Type B pancreatic cell (in vitro differentiated cells): ENCODE data around the gene GLO1. TPM values are rescaled to one million over a fixed set of nuclear protein-coding genes. Genes with fewer than 3 reads are reported as not detected.

Experiments
- DNase-seq: peaks from one replicate; pipeline ENCODE4 v3.0.0; 2021; ENCODE audit warnings: mixed read lengths; ENCODE audit not compliant: unreplicated experiment; ENCODE audit errors: extremely low spot score
- H3K27ac Mint-ChIP-seq: 2 replicates; pipeline ENCODE4 v1.8.0; 2021; ENCODE audit warnings: mild to moderate bottlenecking, mixed read lengths
- H3K27me3 Mint-ChIP-seq: 2 replicates; pipeline ENCODE4 v1.8.0; 2021; ENCODE audit warnings: mixed read lengths
- H3K36me3 Mint-ChIP-seq: 2 replicates; pipeline ENCODE4 v1.8.0; 2021; ENCODE audit warnings: mixed read lengths
- H3K4me1 Mint-ChIP-seq: one replicate; pipeline ENCODE4 v1.8.0; 2021; ENCODE audit warnings: mixed read lengths; ENCODE audit not compliant: unreplicated experiment
- H3K4me3 Mint-ChIP-seq: 2 replicates; pipeline ENCODE4 v1.8.0; 2021; ENCODE audit warnings: mild to moderate bottlenecking, mixed read lengths
- H3K9me3 Mint-ChIP-seq: 2 replicates; pipeline ENCODE4 v1.8.0; 2021; ENCODE audit warnings: mixed read lengths
- CTCF ChIP-seq: fragments of 200-600 bp; sonication (generic); conservative IDR thresholded peaks from 2 replicates; pipeline ENCODE4 v1.5.0; 2021; ENCODE audit warnings: antibody characterized with exemption, mild to moderate bottlenecking
- total RNA-seq: library from RNA; stranded (reverse); gene quantifications from 2 replicates; pipeline ENCODE4 v1.2.1, GENCODE V29; 2021; ENCODE audit warnings: low replicate concordance

GLO1 gene
- total RNA-seq, 1 donor from 2014 or later: 98.4 TPM

GRCh38 chr6:38736951-38737350, 34.0 kb upstream of the GLO1 start:
- Mint-ChIP-seq H3K4me1 (no peaks in the 10 kb centered on the region), H3K36me3 (peaks cover 3% of the 10 kb centered on the region)
- DNase-seq: no peak

GRCh38 chr6:38730140-38730862, 27.4 kb upstream of the GLO1 start:
- Mint-ChIP-seq H3K4me3 (no peak overlapping the region), H3K27ac (no peak overlapping the region)

More at GRCh38 chr6:38736951-38737350, 34.0 kb upstream of the GLO1 start:
- H3K4me3 Mint-ChIP-seq: no peak overlapping the region
- H3K9me3 Mint-ChIP-seq: no peaks in the 10 kb centered on the region
- TF ChIP-seq CTCF: no peak
- H3K27ac Mint-ChIP-seq: no peak overlapping the region
- H3K27me3 Mint-ChIP-seq: peaks cover 9% of the 10 kb centered on the region

GRCh38 chr6:38728203-38728602, 25.3 kb upstream of the GLO1 start:
- H3K27me3 Mint-ChIP-seq: peaks cover under 1% of the 10 kb centered on the region
- H3K27ac Mint-ChIP-seq: no peak overlapping the region
- no peaks in the 10 kb centered on the region for H3K4me1 Mint-ChIP-seq
- DNase-seq: no peak
- no peaks in the 10 kb centered on the region for H3K36me3 Mint-ChIP-seq
- no peak overlapping the region for H3K4me3 Mint-ChIP-seq
- TF ChIP-seq CTCF: no peak
- H3K9me3 Mint-ChIP-seq: no peaks in the 10 kb centered on the region

More at GRCh38 chr6:38730140-38730862, 27.4 kb upstream of the GLO1 start:
- H3K4me1 Mint-ChIP-seq: no peaks in the 10 kb centered on the region
- H3K9me3 Mint-ChIP-seq: no peaks in the 10 kb centered on the region
- peaks cover 3% of the 10 kb centered on the region for H3K27me3 Mint-ChIP-seq
- no peaks in the 10 kb centered on the region for H3K36me3 Mint-ChIP-seq
- no peak for TF ChIP-seq CTCF
- DNase-seq: no peak

- Mint-ChIP-seq H3K4me1 (peaks cover under 1% of the 10 kb centered on the region), H3K36me3 (no peaks in the 10 kb centered on the region), H3K27me3 (peaks cover 5% of the 10 kb centered on the region), H3K27ac (no peak overlapping the region), H3K4me3 (no peak overlapping the region), H3K9me3 (no peaks in the 10 kb centered on the region)
- TF ChIP-seq CTCF: no peak
- no peak for DNase-seq
Measured at GRCh38 chr6:38725414-38726183, 22.7 kb upstream of the GLO1 start.

- H3K4me3 Mint-ChIP-seq: no peak overlapping the region
- peaks cover 8% of the 10 kb centered on the region for H3K27me3 Mint-ChIP-seq
Measured at GRCh38 chr6:38724343-38724742, 21.4 kb upstream of the GLO1 start.

More at GRCh38 chr6:38724343-38724742, 21.4 kb upstream of the GLO1 start:
- H3K27ac Mint-ChIP-seq: no peak overlapping the region
- peaks cover 4% of the 10 kb centered on the region for H3K4me1 Mint-ChIP-seq
- TF ChIP-seq CTCF: no peak
- no peak for DNase-seq
- no peaks in the 10 kb centered on the region for H3K9me3 Mint-ChIP-seq
- H3K36me3 Mint-ChIP-seq: no peaks in the 10 kb centered on the region
